ENCODE data around the gene CDC42BPA.

- no peak for TF ChIP-seq POLR2A (IDR thresholded peaks at IDR 0.05)
- no peak for TF ChIP-seq CTCF (IDR thresholded peaks at IDR 0.05)
- no peak for TF ChIP-seq EP300 (IDR thresholded peaks at IDR 0.05)
Observed at GRCh38 chr1:227037121-227037520, 281.2 kb downstream of the CDC42BPA start.

All from stomach (tissue), 4 donors.